Measurements from ENCODE around the gene NTF4.

Gene NTF4

GRCh38 chr19:49064768-49065611 lies at the start of gene NTF4:
Gene NTF4 (minus strand): TSS chr19:49064818. CDS start chr19:49061997, 2,821 bp downstream.
- FAIRE-seq = no peak

DNA sequence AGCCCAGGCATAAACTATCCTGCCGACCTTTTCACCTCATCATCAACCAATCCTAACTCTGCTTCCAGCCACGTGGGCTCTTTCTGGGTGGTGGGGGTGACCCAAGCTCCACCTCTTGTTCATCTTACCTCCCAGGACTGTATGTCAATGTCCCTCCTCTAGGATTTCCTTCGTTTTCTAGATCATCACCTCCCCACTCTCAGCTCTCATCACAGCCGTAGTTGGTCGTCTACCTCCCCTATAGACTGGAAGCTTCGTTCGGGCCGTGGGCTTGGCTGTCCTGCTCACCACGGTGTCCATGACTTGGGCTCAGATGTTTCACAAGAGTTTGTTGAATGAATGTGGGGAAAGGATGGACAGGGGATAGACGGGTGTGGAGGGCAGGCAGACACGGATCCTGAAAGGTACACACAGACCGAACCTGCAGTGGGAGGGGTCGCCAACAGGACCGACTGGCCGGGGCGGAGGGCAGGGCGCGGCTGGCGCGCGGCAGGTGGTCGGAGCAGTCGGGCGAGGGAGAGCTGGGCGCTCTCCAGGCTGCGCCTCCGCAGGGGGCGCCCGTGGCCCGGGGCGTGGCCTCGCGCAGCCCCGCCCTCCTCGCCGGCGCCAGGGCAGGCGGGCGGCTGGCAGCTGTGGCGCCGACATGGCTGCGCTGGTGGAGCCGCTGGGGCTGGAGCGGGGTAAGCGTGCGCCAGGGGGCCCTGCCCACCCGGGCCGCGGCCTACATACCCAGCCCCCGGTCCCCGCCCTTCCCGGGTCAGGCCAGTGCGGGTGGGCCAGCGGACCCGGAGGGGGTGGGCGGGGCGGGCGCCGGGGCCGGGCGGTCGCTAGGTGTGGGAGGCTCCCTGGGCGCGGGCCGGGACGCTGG lies 49.4 kb upstream of the NTF4 start, which contains the start of gene LIN7B:
Gene LIN7B (plus strand): TSS at position 609 of the 868 bp plus-strand sequence. CDS start 35 bp downstream, at position 644.
- no peak for FAIRE-seq

DNA sequence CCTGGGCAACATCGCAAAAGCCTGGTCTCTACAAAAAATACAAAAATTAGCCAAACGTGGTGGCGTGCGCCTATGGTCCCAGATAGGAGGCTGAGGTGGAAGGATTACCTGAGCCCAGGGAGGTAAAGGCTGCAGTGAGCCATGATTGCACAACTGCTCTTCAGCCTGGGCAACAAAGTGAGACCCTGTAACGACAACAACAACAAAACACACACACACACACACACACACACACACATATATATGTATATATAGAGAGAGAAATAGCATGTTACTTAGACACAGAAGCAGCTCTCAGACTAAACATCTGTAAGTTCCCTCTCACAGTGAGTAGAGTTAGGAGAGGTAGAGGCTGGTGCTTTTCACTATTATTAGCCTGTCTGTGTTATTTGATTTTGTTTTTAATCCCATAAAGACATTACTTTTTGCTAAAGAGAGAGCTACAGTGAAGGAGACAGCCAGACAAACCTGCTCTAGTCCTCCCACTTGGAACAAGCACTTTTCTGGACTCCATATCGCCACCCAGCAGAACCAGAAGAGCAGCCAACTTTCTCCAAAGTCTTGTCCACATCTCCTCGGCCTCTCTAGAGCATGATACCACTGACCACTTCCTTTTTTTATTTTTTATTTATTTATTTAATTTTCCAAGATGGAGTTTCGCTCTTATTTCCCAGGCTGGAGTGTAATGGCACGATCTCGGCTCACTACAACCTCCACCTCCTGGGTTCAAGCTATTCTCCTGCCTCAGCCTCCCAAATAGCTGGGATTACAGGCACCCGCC lies 46.8 kb upstream of the NTF4 start:
- FAIRE-seq = no peak

DNA sequence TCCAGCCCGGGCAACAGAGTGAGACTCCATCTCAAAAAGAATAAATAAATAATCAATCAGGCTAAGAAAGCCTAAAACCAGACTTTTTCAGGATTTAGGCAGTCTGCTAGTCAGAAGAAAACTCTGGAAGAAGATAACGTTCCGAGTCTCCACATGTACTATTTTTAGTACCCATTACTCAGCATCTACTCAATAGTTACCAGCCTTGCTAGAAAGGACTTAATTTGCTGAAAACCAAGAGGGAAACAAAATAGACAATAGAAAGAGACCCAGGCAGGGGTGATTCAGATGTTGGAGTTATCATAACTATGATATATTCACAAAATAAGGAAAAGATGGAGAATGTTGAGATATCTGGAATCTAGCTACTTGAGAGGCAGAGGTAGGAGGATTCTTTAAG lies 45.9 kb upstream of the NTF4 start:
- FAIRE-seq = no peak

DNA sequence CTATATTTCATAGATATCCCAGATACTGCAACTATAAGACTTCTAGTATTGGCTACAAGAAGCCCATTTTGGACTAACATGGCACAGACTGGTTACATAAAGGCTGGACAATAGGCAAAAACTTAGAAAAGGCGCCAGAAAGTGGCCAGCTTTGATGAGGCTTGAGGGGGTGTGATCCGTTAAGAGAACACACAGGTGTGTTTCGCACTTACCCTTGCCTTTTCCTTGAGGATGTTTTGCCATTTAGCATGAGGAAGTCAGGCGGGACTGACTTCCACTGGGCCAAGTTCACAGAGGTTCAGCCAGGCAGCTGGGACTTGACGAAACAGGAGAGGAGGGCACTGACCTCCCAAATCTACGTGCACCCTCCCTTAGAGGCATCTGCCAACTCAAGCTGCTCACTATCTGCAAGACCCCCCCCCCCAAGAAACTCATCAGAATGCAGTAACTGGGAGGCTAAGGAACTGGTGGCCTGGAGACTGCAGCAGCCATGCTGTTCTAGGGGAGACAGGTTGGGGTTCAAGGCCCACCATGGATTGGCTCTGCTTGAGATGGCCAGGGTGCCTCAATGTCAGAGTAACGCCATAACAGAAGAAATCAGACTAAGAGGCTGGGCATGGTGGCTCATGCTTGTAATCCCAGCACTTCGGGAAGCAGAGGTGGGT lies 45.1 kb upstream of the NTF4 start:
- no peak for FAIRE-seq

DNA sequence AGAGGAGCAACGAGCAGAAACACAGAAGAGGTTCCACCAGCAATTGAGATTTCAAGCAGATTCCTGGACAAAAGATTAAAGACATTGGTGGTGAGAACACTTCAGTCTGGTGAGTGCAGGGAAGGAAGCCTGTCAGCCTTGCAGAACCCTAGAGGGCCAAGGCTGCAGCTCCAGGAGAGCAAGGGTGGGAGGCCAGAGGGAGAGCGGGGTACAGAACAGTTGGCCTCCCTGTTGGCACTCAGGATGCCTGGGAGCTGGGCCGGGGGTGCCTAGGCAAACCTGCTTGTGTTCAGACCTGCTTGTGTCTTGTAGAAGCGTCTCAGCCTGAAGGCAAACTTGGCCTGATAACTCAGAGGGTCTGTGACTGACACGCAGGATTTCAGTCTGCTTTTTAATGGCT lies 44.4 kb upstream of the NTF4 start:
- no peak for FAIRE-seq

DNA sequence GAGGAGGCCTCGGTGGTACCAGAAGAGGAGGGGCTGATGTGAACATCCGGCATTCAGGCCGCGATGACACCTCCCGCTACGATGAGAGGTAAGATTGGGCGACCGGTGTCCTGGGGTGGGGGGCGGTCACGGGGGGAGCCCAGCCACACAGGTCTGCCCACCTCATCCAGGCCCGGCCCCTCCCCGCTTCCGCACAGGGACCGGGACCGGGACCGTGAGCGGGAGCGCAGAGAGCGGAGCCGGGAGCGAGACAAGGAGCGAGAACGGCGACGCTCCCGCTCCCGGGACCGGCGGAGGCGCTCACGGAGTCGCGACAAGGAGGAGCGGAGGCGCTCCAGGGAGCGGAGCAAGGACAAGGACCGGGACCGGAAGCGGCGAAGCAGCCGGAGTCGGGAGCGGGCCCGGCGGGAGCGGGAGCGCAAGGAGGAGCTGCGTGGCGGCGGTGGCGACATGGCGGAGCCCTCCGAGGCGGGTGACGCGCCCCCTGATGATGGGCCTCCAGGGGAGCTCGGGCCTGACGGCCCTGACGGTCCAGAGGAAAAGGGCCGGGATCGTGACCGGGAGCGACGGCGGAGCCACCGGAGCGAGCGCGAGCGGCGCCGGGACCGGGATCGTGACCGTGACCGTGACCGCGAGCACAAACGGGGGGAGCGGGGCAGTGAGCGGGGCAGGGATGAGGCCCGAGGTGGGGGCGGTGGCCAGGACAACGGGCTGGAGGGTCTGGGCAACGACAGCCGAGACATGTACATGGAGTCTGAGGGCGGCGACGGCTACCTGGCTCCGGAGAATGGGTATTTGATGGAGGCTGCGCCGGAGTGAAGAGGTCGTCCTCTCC lies 43.2 kb upstream of the NTF4 start:
- FAIRE-seq = no peak

- FAIRE-seq = no peak
Observed at GRCh38 chr19:49106648-49107135, 42.1 kb upstream of the NTF4 start.

DNA sequence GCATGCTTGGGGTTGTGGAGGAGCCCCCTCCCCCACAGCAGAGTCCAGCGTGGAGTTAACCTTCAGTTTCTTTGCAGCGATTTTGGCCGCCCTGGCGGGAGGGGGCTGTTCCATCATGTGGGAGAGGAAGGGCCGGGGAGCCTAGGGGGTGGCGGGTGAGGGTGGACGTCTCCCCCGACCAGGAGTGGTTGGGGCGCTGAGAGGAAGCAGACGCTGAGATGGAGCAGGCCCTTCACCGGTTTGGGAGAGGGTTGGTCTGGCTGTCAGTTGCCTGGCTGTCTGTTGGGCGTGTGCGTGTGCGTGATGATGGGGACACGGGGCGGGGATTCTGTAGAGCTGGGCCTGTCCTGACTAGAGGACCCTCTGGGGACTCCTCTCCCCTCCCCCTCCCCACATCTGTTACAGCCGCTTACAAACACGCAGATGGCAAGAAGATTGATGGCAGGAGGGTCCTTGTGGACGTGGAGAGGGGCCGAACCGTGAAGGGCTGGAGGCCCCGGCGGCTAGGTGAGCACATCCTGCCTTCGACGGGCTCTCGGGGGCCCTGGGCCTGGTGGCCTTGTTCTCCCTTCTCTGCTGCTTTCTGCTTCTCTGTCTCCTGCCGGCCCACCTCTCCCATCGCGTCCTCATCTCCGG lies 39.7 kb upstream of the NTF4 start:
- FAIRE-seq = no peak

GRCh38 chr19:49103331-49104085 lies 38.9 kb upstream of the NTF4 start:
- FAIRE-seq = no peak

GRCh38 chr19:49102303-49102702 lies 37.7 kb upstream of the NTF4 start:
- FAIRE-seq = no peak

DNA sequence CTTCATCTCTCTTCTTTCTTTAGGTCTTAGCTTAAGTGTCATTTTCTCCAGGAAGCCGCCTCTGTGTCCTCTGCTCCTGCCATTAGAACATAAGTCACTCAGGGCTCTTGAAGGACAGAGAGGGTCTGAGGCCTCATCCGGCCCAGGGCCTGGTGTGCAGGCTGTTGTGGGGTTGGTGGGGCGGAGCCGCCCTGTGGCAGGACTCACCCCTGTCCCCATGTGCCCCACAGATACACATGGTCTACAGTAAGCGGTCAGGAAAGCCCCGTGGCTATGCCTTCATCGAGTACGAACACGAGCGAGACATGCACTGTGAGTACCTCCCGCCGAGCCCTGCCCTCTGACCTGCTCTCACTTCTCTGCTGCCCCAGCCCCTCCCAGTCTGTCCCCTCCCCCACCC lies 36.5 kb upstream of the NTF4 start:
- FAIRE-seq = no peak

DNA sequence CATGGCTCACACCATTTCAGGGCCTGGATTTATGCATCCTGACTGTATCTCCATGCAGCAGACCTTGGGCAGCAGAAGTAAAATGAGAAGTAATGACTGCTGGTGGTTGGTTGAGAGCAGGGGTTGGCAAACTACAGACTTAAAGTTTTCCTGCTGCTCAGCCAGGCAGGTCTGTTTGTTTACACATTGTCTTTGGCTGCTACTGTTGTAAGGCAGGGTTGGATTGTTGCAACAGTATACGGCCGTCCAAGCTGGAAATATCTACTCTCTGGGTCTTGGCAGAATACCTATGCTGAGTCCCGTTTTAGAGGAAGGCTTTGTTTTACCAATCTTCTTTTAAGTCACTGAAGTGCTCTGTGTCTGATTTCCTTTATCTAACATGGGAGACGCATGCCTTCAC lies 34.2 kb upstream of the NTF4 start:
- FAIRE-seq = no peak

- FAIRE-seq = peak; percentile 60
Observed at GRCh38 chr19:49097453-49098288, 33.1 kb upstream of the NTF4 start.

DNA sequence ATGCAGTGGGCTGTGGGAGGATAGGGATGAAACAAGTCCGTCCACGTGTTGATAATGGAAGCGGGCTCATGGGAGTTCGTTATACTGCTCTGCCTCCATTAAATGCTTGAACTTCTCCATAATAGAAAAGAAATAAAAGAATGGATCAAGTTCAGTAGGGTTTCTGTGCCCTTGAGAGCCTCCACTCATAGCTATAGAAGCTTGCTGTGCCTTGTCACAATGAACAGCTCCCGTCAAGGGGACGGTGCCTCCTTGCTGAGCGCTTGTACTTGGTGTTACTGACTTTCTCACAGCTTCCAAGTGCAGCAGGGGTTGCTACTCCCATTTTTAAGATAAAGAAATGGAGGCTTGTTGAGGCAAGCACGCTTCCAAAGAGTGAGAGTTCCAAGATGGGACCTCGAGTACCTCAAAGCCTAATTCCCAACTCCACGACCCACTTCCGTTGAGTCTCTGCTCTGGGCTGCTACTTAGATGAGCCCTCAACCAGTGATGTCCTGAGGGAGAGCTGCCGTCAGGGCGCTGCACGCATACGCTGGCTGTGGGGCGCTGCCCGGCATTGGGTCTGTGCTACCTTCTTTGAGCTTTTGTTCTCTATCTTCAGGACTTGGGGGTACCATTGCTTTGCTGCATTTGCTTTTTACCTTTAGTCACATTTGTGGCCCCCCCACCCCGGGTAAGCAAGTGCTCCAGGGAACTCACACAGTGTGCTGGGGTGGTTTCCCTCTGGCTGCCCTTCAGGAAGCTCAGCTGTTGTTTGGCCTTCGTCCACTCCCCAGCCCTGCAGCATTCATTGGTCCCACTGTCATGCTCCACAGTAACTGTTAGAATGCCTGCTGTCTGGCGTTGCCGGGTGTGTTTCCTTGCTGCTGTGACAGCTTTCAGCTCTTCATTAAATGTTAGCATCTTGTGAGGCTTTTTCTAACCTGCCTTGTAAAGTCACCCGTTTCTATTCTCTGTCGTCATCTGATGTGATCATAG lies 30.2 kb upstream of the NTF4 start:
- no peak for FAIRE-seq

GRCh38 chr19:49092686-49093085 lies 28.1 kb upstream of the NTF4 start:
- no peak for FAIRE-seq

- no peak for FAIRE-seq
Observed at GRCh38 chr19:49091391-49092038, 26.9 kb upstream of the NTF4 start.
